Panc1 (cell line): Measurements from ENCODE around the gene RNF41. TPM values are rescaled to one million over a fixed set of nuclear protein-coding genes. Genes with fewer than 3 reads are reported as not detected.

Experiments used
- ATAC-seq: fragments of 200-7000 bp; cut with Tn5 transposase; 2 replicates; pipeline ENCODE4 v1.9.1; 2020; ENCODE audit warnings: mild to moderate bottlenecking, moderate library complexity
- BruUV-seq: library from RNA; stranded (reverse); fragments of 400-500 nt; replicated peaks from 2 replicates; lab custom pipeline; 2021; lab: Mats Ljungman, UMichigan
- CTCF ChIA-PET: fragments of 300-600 bp; sonication (Branson Sonifier 250); formaldehyde crosslinking; loops from one replicate; lab custom pipeline; 2022; ENCODE audit warnings: antibody characterized with exemption; lab: Charles Lee
- POLR2A ChIA-PET: fragments of 300-600 bp; sonication (Branson Sonifier 250); formaldehyde crosslinking; loops from one replicate; lab custom pipeline; 2022; ENCODE audit warnings: antibody characterized with exemption; lab: Charles Lee
- DNase-seq: peaks from one replicate; pipeline ENCODE4 v3.0.0-alpha.2; 2010; ENCODE audit warnings: low read depth, low spot score
- H3K27ac ChIP-seq: 2 replicates; pipeline ENCODE4 v1.5.1; 2011; ENCODE audit warnings: mild to moderate bottlenecking, low read length, inconsistent platforms
- H3K27me3 ChIP-seq: fragments of 200-500 bp; sonication (Bioruptor generic); 2 replicates; pipeline ENCODE4 v1.6.0; 2014; ENCODE audit warnings: low read length, inconsistent platforms; ENCODE audit not compliant: control insufficient read depth, insufficient read depth
- H3K36me3 ChIP-seq: fragments of 200-500 bp; sonication (Bioruptor generic); 2 replicates; pipeline ENCODE4 v1.5.1; 2014; ENCODE audit warnings: inconsistent platforms, mild to moderate bottlenecking, low read length, moderate library complexity; ENCODE audit not compliant: control insufficient read depth, insufficient read depth
- H3K4me1 ChIP-seq: 2 replicates; pipeline ENCODE4 v1.5.1; 2011; ENCODE audit warnings: inconsistent platforms, mild to moderate bottlenecking, low read length, moderate library complexity; ENCODE audit not compliant: control insufficient read depth, insufficient read depth
- H3K4me3 ChIP-seq, 2 experiments: 2 replicates each; pipeline ENCODE4 v1.5.1; 2011 to 2012; ENCODE audit warnings: low read depth in 2 of 2, low read length in 2 of 2, mild to moderate bottlenecking in 2 of 2, inconsistent platforms in 1 of 2, moderate library complexity in 1 of 2
- H3K9me3 ChIP-seq: fragments of 200-500 bp; sonication (Bioruptor generic); 2 replicates; pipeline ENCODE4 v1.5.1; 2014; ENCODE audit warnings: low read depth, mild to moderate bottlenecking, inconsistent platforms, low read length, moderate library complexity; ENCODE audit not compliant: control insufficient read depth, insufficient read depth
- POLR2AphosphoS5 ChIP-seq: IDR thresholded peaks from 2 replicates; pipeline ENCODE4 v1.6.1; 2012; ENCODE audit warnings: mild to moderate bottlenecking, low read depth, low read length, moderate library complexity
- REST ChIP-seq, 2 experiments: IDR thresholded peaks; 2 replicates each; pipeline ENCODE4 v1.6.1; 2011 to 2012; ENCODE audit warnings: low read depth in 2 of 2, control low read depth in 1 of 2, low read length in 1 of 2, mild to moderate bottlenecking in 1 of 2, moderate library complexity in 1 of 2; ENCODE audit not compliant: insufficient read depth in 1 of 2
- SIN3A ChIP-seq: IDR thresholded peaks from 2 replicates; pipeline ENCODE4 v1.6.1; 2012; ENCODE audit warnings: low read depth, mild to moderate bottlenecking, low read length, moderate library complexity, borderline replicate concordance; ENCODE audit not compliant: insufficient read depth
- TCF7L2 ChIP-seq: IDR thresholded peaks from 2 replicates; pipeline ENCODE4 v1.6.1; 2011; ENCODE audit warnings: mild to moderate bottlenecking, low read depth, low read length, inconsistent platforms
- in situ Hi-C: cut with HindIII; loops from 2 replicates; pipeline ENCODE4 v1.10.0; 2016; ENCODE audit warnings: low sequenced_read_pairs, low pct_unique_long_range_greater_than_20kb
- intact Hi-C: fragments of 100-400 bp; cut with micrococcal nuclease; formaldehyde crosslinking; loops from one replicate; pipeline ENCODE4 v1.10.0; 2022; ENCODE audit not compliant: unreplicated experiment
- total RNA-seq: library from RNA; stranded (reverse); gene quantifications from one replicate; pipeline ENCODE4 v1.2.1, GENCODE V29; 2021; ENCODE audit not compliant: unreplicated experiment
- TF ChIP-seq, protein P1 (sequence below): fragments of 450-650 bp; IDR thresholded peaks from 2 replicates; pipeline ENCODE4 v1.5.1; 2017; ENCODE audit warnings: mild to moderate bottlenecking

Gene RNF41
- total RNA-seq, 1 experiment from 2014 or later: 35.3 TPM

- H3K4me1 ChIP-seq: peaks cover 10% of the 10 kb centered on the region
- TF ChIP-seq REST (IDR thresholded peaks at IDR 0.05; ENCODE audit: insufficient read depth in 1 of 2, low read depth in 2 of 2, low read length in 1 of 2) (no peak), POLR2AphosphoS5 (no peak), TCF7L2 (no peak), SIN3A (no peak)
- TF ChIP-seq, protein P1, sequence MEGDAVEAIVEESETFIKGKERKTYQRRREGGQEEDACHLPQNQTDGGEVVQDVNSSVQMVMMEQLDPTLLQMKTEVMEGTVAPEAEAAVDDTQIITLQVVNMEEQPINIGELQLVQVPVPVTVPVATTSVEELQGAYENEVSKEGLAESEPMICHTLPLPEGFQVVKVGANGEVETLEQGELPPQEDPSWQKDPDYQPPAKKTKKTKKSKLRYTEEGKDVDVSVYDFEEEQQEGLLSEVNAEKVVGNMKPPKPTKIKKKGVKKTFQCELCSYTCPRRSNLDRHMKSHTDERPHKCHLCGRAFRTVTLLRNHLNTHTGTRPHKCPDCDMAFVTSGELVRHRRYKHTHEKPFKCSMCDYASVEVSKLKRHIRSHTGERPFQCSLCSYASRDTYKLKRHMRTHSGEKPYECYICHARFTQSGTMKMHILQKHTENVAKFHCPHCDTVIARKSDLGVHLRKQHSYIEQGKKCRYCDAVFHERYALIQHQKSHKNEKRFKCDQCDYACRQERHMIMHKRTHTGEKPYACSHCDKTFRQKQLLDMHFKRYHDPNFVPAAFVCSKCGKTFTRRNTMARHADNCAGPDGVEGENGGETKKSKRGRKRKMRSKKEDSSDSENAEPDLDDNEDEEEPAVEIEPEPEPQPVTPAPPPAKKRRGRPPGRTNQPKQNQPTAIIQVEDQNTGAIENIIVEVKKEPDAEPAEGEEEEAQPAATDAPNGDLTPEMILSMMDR: no peak
- ChIA-PET POLR2A (no interaction called here), CTCF (no interaction called here)
- H3K9me3 ChIP-seq: no peaks in the 10 kb centered on the region
- BruUV-seq: no TSS peak
- DNase-seq (no peak), ATAC-seq (no peak)
- no peaks in the 10 kb centered on the region for H3K27me3 ChIP-seq
- no peak overlapping the region for H3K27ac ChIP-seq
- intact Hi-C loops: no loop called here
- H3K36me3 ChIP-seq: peaks cover 19% of the 10 kb centered on the region
- H3K4me3 ChIP-seq: no peak overlapping the region
- in situ Hi-C loops: no loop called here
Observed at GRCh38 chr12:56253091-56253490, 31.4 kb upstream of the RNF41 start.

DNA sequence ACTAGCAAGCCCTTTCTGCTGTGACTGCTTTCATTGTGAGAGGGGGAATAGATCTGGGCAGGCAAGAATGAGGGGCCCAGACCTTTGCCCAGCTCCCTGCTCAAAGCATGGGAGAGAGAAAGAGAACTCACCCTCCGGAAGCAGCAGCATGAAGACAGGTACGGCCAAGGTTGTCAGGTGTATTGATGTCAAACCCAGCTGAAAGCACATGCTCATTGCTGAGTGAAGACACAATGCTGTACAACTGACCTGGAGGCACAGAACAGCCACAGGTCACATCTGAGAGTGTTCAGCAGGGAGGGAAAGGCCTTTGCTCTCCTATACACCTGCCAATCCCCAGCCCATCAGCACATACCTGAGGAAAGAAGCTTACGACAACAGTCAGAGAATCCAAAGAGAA is 30.9 kb upstream of the RNF41 start:
- in situ Hi-C loops (no loop called here), intact Hi-C loops (no loop called here)
- no TSS peak for BruUV-seq
- Histone ChIP-seq H3K27ac (no peak overlapping the region), H3K27me3 (no peaks in the 10 kb centered on the region), H3K4me1 (peaks cover 10% of the 10 kb centered on the region), H3K9me3 (no peaks in the 10 kb centered on the region), H3K36me3 (peaks cover 19% of the 10 kb centered on the region), H3K4me3 (no peak overlapping the region)
- POLR2A ChIA-PET: no interaction called here
- TF ChIP-seq, protein P1: no peak
- TF ChIP-seq REST (IDR thresholded peaks at IDR 0.05; ENCODE audit: insufficient read depth in 1 of 2, low read depth in 2 of 2, low read length in 1 of 2) (no peak), TCF7L2 (no peak)
- DNase-seq (no peak), ATAC-seq (no peak)
- CTCF ChIA-PET: no interaction called here
